Mucosa of descending colon (tissue), 3 donors: ENCODE measurements around the gene ANKRD6. TPM values are rescaled to one million over a fixed set of nuclear protein-coding genes. Genes with fewer than 3 reads are reported as not detected.

Experiments used
- ATAC-seq: fragments of 200-7000 bp; cut with Tn5 transposase; one replicate; pipeline ENCODE4 v1.9.1; 2020; ENCODE audit warnings: mild to moderate bottlenecking, moderate library complexity
- DNase-seq, 3 donors: peaks; one replicate each; pipeline ENCODE4 v3.0.0-alpha.2; 2020
- H3K36me3 ChIP-seq: fragments of 200-600 bp; one replicate; pipeline ENCODE4 v1.8.0; 2021; ENCODE audit warnings: low read depth, mild to moderate bottlenecking
- H3K4me1 ChIP-seq: fragments of 200-600 bp; one replicate; pipeline ENCODE4 v1.8.0; 2021; ENCODE audit warnings: low read depth, mild to moderate bottlenecking
- H3K4me3 ChIP-seq: fragments of 200-600 bp; one replicate; pipeline ENCODE4 v1.8.0; 2021; ENCODE audit warnings: mild to moderate bottlenecking
- H3K9me3 ChIP-seq: fragments of 200-600 bp; one replicate; pipeline ENCODE4 v1.8.0; 2021; ENCODE audit warnings: mild to moderate bottlenecking
- intact Hi-C, 2 donors: fragments of 100-400 bp; cut with DNase I in 1 of 2; cut with micrococcal nuclease in 1 of 2; formaldehyde crosslinking; loops; one replicate each; pipeline versions ENCODE4 v1.11.0 to v1.11.1; 2022; cut with DNase I, micrococcal nuclease
- total RNA-seq, 3 donors: library from RNA; stranded (reverse); fragmentation: NEBNext Ultra II Directional in 2 of 3; extraction: Animal tissue kit (Norgen Biotek cat#: 25700) in 2 of 3; gene quantifications; one replicate each; pipeline versions ENCODE4 v1.2.1 to v1.2.4, GENCODE V29; 2021 to 2023
- TF ChIP-seq, protein P1 (sequence below): fragments of 200-600 bp; IDR thresholded peaks from one replicate; pipeline ENCODE4 v1.8.0; 2022; ENCODE audit warnings: antibody characterized with exemption, mild to moderate bottlenecking
- donor health status: DM: no; HTN: no; CAD: no; lungs with moderate emphysema.
- donor health status: DM: no; HTN: no; CAD: no.
- donor health status: DM: no; HTN: yes; CAD: no.

ANKRD6 gene
- total RNA-seq, 3 donors from 2014 or later: 1.8 to 10.9 (median 2.8) TPM

DNA sequence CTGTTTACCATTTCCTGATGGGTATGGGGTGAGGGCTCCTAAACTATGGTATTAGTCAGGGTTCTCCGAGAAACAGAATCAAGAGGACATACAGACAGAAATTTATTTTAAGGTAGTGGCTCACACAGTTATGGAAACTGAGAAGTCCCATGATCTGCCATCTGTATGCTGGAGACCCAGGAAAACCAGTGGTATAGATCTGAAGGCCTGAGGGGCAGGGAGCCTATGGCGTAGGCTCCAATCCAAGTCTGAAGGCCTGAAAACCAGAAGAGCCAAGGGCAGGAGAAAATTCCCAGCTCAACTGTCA lies 93.6 kb downstream of the ANKRD6 start:
- Histone ChIP-seq H3K4me3 (no peak overlapping the region), H3K4me1 (no peaks in the 10 kb centered on the region), H3K36me3 (no peaks in the 10 kb centered on the region), H3K9me3 (no peaks in the 10 kb centered on the region)
- DNase-seq (no peak), ATAC-seq (no peak)
- intact Hi-C loops: no loop called here
- TF ChIP-seq, protein P1, sequence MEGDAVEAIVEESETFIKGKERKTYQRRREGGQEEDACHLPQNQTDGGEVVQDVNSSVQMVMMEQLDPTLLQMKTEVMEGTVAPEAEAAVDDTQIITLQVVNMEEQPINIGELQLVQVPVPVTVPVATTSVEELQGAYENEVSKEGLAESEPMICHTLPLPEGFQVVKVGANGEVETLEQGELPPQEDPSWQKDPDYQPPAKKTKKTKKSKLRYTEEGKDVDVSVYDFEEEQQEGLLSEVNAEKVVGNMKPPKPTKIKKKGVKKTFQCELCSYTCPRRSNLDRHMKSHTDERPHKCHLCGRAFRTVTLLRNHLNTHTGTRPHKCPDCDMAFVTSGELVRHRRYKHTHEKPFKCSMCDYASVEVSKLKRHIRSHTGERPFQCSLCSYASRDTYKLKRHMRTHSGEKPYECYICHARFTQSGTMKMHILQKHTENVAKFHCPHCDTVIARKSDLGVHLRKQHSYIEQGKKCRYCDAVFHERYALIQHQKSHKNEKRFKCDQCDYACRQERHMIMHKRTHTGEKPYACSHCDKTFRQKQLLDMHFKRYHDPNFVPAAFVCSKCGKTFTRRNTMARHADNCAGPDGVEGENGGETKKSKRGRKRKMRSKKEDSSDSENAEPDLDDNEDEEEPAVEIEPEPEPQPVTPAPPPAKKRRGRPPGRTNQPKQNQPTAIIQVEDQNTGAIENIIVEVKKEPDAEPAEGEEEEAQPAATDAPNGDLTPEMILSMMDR: no peak

DNA sequence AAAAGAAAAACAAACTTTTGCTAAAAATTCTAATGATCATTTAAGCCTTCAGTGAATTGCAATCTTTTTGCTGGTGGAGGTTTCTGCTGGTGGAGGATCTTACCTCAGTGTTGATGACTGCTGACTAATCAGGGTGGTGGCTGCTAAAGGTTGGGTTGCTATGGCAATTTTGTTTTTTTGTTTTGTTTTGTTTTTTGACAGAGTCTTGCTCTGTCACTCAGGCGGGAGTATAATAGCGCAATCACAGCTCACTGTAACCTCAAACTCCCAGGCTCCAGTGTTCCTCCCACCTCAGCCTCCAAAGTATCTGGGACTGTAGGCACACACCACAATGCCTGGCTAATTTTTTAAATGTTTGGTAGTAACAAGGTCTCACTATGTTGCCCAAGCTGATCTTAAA lies 94.7 kb downstream of the ANKRD6 start:
- DNase-seq (no peak), ATAC-seq (no peak)
- TF ChIP-seq, protein P1: no peak
- H3K9me3 ChIP-seq: no peaks in the 10 kb centered on the region
- no peak overlapping the region for H3K4me3 ChIP-seq
- intact Hi-C loops: no loop called here
- H3K4me1 ChIP-seq: no peaks in the 10 kb centered on the region
- no peaks in the 10 kb centered on the region for H3K36me3 ChIP-seq

DNA sequence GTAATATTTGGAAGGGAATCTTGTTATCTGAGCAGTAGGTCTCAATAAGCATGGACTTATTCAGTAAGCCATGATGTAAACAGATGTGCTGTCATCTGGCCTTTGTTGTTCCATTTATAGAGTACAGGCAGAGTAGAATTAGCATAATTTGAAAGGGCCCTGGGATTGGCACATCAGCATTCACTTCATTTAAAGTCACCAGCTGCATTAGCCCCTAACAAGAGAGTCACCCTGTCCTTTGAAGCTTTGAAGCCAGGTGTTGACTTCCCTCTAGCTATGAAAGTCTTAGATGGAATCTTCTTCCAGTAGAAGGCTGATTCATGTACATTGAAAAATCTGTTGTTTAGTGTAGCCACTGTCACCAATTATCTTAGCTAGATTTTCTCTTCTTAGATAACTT lies 95.9 kb downstream of the ANKRD6 start:
- Histone ChIP-seq H3K36me3 (no peaks in the 10 kb centered on the region), H3K4me1 (no peaks in the 10 kb centered on the region), H3K4me3 (no peak overlapping the region), H3K9me3 (no peaks in the 10 kb centered on the region)
- TF ChIP-seq, protein P1: no peak
- ATAC-seq (no peak), DNase-seq (no peak)
- intact Hi-C loops: no loop called here

DNA sequence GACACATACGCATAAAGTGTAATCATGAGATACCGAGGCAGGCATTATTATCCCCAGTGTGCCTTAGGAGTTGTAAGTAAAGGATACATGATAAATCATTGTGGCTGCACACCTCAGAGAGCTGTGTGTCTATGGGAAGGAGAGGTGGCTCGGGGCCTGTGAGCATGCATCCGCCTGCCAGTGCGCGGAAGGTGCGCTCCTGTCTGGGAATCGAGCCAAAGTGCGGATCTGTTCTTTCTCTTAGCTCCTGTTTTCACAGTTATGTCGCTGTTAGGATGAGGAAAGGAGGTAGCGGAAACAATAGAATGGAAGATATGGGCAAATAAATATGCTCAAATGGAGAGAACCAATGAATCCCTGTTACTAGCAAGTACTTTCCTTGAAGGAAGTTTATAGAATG lies 98.0 kb downstream of the ANKRD6 start:
- no peak for ATAC-seq
- intact Hi-C loops: no loop called here
- no peaks in the 10 kb centered on the region for H3K4me1 ChIP-seq
- no peaks in the 10 kb centered on the region for H3K9me3 ChIP-seq
- H3K36me3 ChIP-seq: no peaks in the 10 kb centered on the region
- no peak for DNase-seq
- H3K4me3 ChIP-seq: no peak overlapping the region
- TF ChIP-seq, protein P1: no peak

DNA sequence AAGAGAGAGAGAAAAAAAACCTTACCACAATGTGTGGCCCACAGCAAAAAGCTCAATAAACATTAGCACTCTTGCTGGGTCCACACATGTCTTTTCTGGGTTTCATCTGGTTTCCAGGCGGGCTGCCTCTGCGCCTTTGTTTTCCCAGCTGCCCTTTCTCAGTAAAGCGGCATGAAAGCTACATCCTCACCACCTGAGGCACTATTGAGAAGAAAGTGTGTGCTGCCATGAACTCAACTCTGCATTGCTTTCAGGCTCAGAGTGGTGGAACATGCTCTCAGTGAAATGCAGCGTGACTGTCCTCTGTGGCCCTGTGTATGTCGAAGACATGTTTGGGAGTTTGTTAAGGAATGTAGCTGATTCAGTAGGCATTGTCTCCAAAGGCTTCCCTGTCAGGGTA lies 103.3 kb downstream of the ANKRD6 start:
- intact Hi-C loops: no loop called here
- DNase-seq (no peak), ATAC-seq (no peak)

DNA sequence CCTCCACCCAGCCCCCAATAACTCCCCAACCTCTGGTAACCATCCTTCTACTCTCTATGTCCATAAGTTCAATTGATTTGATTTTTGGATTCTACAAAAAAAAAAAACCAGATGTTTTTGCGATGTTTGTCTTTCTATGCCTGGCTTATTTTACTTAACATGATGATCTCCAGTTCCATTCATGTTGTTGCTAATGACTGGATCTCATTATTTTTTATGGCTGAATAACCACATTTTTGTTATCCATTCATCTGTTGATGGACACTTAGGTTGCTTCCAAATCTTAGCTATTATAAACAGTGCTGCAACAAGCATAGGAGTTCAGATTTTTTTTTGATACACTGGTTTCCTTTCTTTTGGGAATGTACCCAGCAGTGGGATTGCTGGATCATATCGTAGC lies 106.8 kb downstream of the ANKRD6 start:
- ATAC-seq (no peak), DNase-seq (no peak)
- TF ChIP-seq, protein P1: no peak
- no peak overlapping the region for H3K4me3 ChIP-seq
- no peaks in the 10 kb centered on the region for H3K36me3 ChIP-seq
- no peaks in the 10 kb centered on the region for H3K9me3 ChIP-seq
- H3K4me1 ChIP-seq: no peaks in the 10 kb centered on the region
- intact Hi-C loops: no loop called here

More for the DNA sequence above, 103.3 kb downstream of the ANKRD6 start:
- no peaks in the 10 kb centered on the region for H3K4me1 ChIP-seq
- no peak overlapping the region for H3K4me3 ChIP-seq
- H3K9me3 ChIP-seq: no peaks in the 10 kb centered on the region
- no peaks in the 10 kb centered on the region for H3K36me3 ChIP-seq
- TF ChIP-seq, protein P1: no peak
